Vagina (tissue), 2 donors: ENCODE measurements around the gene CBLN2.

ENCODE experiments used
- POLR2AphosphoS5 ChIP-seq, 2 donors: sonication (generic); formaldehyde crosslinking; IDR thresholded peaks; one replicate each; pipeline ENCODE4 v1.9.0; 2017; ENCODE audit warnings: antibody characterized with exemption in 2 of 2, mild to moderate bottlenecking in 2 of 2, low read depth in 1 of 2; ENCODE audit not compliant: insufficient read depth in 1 of 2
- TF ChIP-seq, protein P1 (sequence below), 3 experiments: fragments of 450-650 bp in 2 of 3; fragments of 200-600 bp in 1 of 3; sonication (generic) in 1 of 3; IDR thresholded peaks; one replicate each; pipeline ENCODE4 v1.5.1; 2017 to 2019; ENCODE audit warnings: antibody characterized with exemption in 3 of 3, mild to moderate bottlenecking in 2 of 3, moderate library complexity in 2 of 3

DNA sequence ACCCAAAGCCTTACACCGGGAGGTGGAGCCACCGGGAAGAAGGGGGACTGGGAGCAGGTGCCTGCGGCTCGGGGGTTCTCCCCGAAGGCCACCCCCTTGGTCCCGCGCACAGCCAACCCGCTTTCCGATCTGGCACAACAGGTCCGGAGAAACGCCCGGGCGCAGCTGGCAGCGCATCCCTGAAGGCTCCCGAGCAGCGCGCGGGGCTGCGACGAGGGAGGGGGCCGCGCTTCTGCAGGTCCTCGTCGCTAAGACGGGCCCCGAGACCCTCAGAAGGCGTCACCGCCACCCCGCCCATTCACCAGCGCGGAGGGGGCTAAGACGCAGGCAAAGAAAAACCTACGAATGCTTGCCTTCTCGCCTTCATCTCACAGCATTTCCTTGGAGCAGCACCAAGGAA is 1.8 kb downstream of the CBLN2 start:
- TF ChIP-seq, protein P1, sequence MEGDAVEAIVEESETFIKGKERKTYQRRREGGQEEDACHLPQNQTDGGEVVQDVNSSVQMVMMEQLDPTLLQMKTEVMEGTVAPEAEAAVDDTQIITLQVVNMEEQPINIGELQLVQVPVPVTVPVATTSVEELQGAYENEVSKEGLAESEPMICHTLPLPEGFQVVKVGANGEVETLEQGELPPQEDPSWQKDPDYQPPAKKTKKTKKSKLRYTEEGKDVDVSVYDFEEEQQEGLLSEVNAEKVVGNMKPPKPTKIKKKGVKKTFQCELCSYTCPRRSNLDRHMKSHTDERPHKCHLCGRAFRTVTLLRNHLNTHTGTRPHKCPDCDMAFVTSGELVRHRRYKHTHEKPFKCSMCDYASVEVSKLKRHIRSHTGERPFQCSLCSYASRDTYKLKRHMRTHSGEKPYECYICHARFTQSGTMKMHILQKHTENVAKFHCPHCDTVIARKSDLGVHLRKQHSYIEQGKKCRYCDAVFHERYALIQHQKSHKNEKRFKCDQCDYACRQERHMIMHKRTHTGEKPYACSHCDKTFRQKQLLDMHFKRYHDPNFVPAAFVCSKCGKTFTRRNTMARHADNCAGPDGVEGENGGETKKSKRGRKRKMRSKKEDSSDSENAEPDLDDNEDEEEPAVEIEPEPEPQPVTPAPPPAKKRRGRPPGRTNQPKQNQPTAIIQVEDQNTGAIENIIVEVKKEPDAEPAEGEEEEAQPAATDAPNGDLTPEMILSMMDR (IDR thresholded peaks at IDR 0.05), result no peak
- no peak for TF ChIP-seq POLR2AphosphoS5 (IDR thresholded peaks at IDR 0.05; ENCODE audit: insufficient read depth in 1 of 2, low read depth in 1 of 2)
